Neural cell (in vitro differentiated cells): ENCODE measurements around the gene ANKS1B. TPM values are rescaled to one million over a fixed set of nuclear protein-coding genes. Genes with fewer than 3 reads are reported as not detected.

Experiments used
- H2AFZ ChIP-seq: fragments of 200-600, 300-800 bp; sonication (generic), shearing (Covaris generic); 2 replicates; pipeline ENCODE4 v1.6.0; 2014; ENCODE audit warnings: low read depth, mild to moderate bottlenecking, antibody characterized with exemption, low read length, moderate library complexity
- H3F3A ChIP-seq: fragments of 200-600 bp; shearing (Covaris generic); 2 replicates; pipeline ENCODE4 v1.6.1; 2016; ENCODE audit warnings: mild to moderate bottlenecking, moderate library complexity, mixed read lengths, antibody characterized with exemption, low read length; ENCODE audit not compliant: insufficient read depth, poor library complexity, severe bottlenecking
- H3K27ac ChIP-seq: fragments of 200-600, 300-800 bp; sonication (generic), shearing (Covaris generic); 2 replicates; pipeline ENCODE4 v1.5.1; 2014; ENCODE audit warnings: mild to moderate bottlenecking, low read length, moderate library complexity
- H3K27me3 ChIP-seq: fragments of 300-800, 200-600 bp; sonication (generic), shearing (Covaris generic); 2 replicates; pipeline ENCODE4 v1.6.0; 2014; ENCODE audit warnings: mild to moderate bottlenecking, low read depth, low read length, moderate library complexity; ENCODE audit not compliant: insufficient read depth
- H3K36me3 ChIP-seq: fragments of 300-800, 200-600 bp; sonication (generic), shearing (Covaris generic); 2 replicates; pipeline ENCODE4 v1.5.1; 2014; ENCODE audit warnings: mild to moderate bottlenecking, antibody characterized with exemption, low read length, moderate library complexity; ENCODE audit not compliant: insufficient read depth
- H3K4me2 ChIP-seq: fragments of 300-800, 200-600 bp; sonication (generic), shearing (Covaris generic); 2 replicates; pipeline ENCODE4 v1.6.0; 2014; ENCODE audit warnings: mild to moderate bottlenecking, low read length
- H3K4me3 ChIP-seq: fragments of 300-800, 200-600 bp; sonication (generic), shearing (Covaris generic); 2 replicates; pipeline ENCODE4 v1.5.1; 2014; ENCODE audit warnings: mild to moderate bottlenecking, low read length, moderate library complexity
- H3K79me2 ChIP-seq: fragments of 200-600 bp; shearing (Covaris generic); replicated peaks from 2 replicates; pipeline ENCODE4 v1.6.0; 2014; ENCODE audit warnings: mild to moderate bottlenecking, low read length, moderate library complexity; ENCODE audit not compliant: insufficient read depth
- H3K9ac ChIP-seq: fragments of 300-800, 200-600 bp; sonication (generic), shearing (Covaris generic); 2 replicates; pipeline ENCODE4 v1.6.1; 2016; ENCODE audit warnings: mild to moderate bottlenecking, low read length, mixed read lengths
- H3K9me2 ChIP-seq: fragments of 200-600 bp; shearing (Covaris generic); 2 replicates; pipeline ENCODE4 v1.6.1; 2016; ENCODE audit warnings: mild to moderate bottlenecking, low read length, mixed read lengths; ENCODE audit not compliant: insufficient read depth
- H3K9me3 ChIP-seq: fragments of 200-600, 300-800 bp; sonication (generic), shearing (Covaris generic); 2 replicates; pipeline ENCODE4 v1.6.1; 2016; ENCODE audit warnings: mild to moderate bottlenecking, mixed run types, low read length, moderate library complexity, mixed read lengths
- H4K20me1 ChIP-seq: fragments of 200-600 bp; shearing (Covaris generic); 2 replicates; pipeline ENCODE4 v1.6.1; 2016; ENCODE audit warnings: mild to moderate bottlenecking, mixed run types; ENCODE audit not compliant: insufficient read depth
- EP300 ChIP-seq: fragments of 450-650 bp; conservative IDR thresholded peaks from 2 replicates; pipeline ENCODE4 v1.6.1; 2014; ENCODE audit warnings: antibody characterized with exemption, mild to moderate bottlenecking, moderate library complexity; ENCODE audit not compliant: poor library complexity, severe bottlenecking
- EZH2 ChIP-seq: fragments of 200-600, 300-800 bp; shearing (Covaris generic), sonication (generic); IDR thresholded peaks from 2 replicates; pipeline ENCODE4 v1.6.1; 2014; ENCODE audit warnings: antibody characterized with exemption, low read length, borderline replicate concordance, mild to moderate bottlenecking; ENCODE audit not compliant: insufficient read depth, poor library complexity, severe bottlenecking
- MXI1 ChIP-seq: fragments of 450-650 bp; conservative IDR thresholded peaks from 2 replicates; pipeline ENCODE4 v1.6.1; 2014; ENCODE audit warnings: antibody characterized with exemption, mild to moderate bottlenecking; ENCODE audit not compliant: poor library complexity, severe bottlenecking
- POLR2AphosphoS5 ChIP-seq: IDR thresholded peaks from 2 replicates; pipeline ENCODE4 v1.6.1; 2012
- RAD21 ChIP-seq: fragments of 450-650 bp; conservative IDR thresholded peaks from 2 replicates; pipeline ENCODE4 v1.6.1; 2014; ENCODE audit warnings: antibody characterized with exemption, mild to moderate bottlenecking, moderate library complexity
- REST ChIP-seq: IDR thresholded peaks from 2 replicates; pipeline ENCODE4 v1.6.1; 2012; ENCODE audit warnings: borderline replicate concordance
- SMC3 ChIP-seq: fragments of 450-650 bp; conservative IDR thresholded peaks from 2 replicates; pipeline ENCODE4 v1.6.1; 2014; ENCODE audit warnings: antibody characterized with exemption, mild to moderate bottlenecking, moderate library complexity; ENCODE audit not compliant: poor library complexity
- TAF1 ChIP-seq: IDR thresholded peaks from 2 replicates; pipeline ENCODE4 v1.6.1; 2012; ENCODE audit warnings: low read depth
- polyA plus RNA-seq: library from polyadenylated mRNA; depleted of rRNA; stranded (reverse); fragments of >200 nt; gene quantifications from 2 replicates; pipeline ENCODE4 v1.2.3, GENCODE V29; 2014
- TF ChIP-seq, protein P1 (sequence below): fragments of 450-650 bp; IDR thresholded peaks from 2 replicates; pipeline ENCODE4 v1.5.1; 2014; ENCODE audit warnings: antibody characterized with exemption, mild to moderate bottlenecking, moderate library complexity; ENCODE audit not compliant: poor library complexity, severe bottlenecking

The ANKS1B gene
- polyA plus RNA-seq, 1 donor from 2014 or later, result 65.6 TPM

GRCh38 chr12:99752740-99753139 lies 232.0 kb downstream of the ANKS1B start:
- no peaks in the 10 kb centered on the region for H3F3A ChIP-seq
- H3K9ac ChIP-seq, result no peak overlapping the region
- no peaks in the 10 kb centered on the region for H3K27me3 ChIP-seq
- no peak overlapping the region for H2AFZ ChIP-seq
- no peak overlapping the region for H3K4me3 ChIP-seq
- TF ChIP-seq SMC3 (no peak), MXI1 (no peak), EP300 (no peak), POLR2AphosphoS5 (no peak), EZH2 (no peak), TAF1 (no peak), RAD21 (no peak)
- TF ChIP-seq, protein P1, sequence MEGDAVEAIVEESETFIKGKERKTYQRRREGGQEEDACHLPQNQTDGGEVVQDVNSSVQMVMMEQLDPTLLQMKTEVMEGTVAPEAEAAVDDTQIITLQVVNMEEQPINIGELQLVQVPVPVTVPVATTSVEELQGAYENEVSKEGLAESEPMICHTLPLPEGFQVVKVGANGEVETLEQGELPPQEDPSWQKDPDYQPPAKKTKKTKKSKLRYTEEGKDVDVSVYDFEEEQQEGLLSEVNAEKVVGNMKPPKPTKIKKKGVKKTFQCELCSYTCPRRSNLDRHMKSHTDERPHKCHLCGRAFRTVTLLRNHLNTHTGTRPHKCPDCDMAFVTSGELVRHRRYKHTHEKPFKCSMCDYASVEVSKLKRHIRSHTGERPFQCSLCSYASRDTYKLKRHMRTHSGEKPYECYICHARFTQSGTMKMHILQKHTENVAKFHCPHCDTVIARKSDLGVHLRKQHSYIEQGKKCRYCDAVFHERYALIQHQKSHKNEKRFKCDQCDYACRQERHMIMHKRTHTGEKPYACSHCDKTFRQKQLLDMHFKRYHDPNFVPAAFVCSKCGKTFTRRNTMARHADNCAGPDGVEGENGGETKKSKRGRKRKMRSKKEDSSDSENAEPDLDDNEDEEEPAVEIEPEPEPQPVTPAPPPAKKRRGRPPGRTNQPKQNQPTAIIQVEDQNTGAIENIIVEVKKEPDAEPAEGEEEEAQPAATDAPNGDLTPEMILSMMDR, result no peak
- no peak overlapping the region for H3K4me2 ChIP-seq
- H3K79me2 ChIP-seq, result no peaks in the 10 kb centered on the region
- no peaks in the 10 kb centered on the region for H3K9me3 ChIP-seq
- no peaks in the 10 kb centered on the region for H4K20me1 ChIP-seq
- no peaks in the 10 kb centered on the region for H3K36me3 ChIP-seq
- H3K27ac ChIP-seq, result no peak overlapping the region
- H3K9me2 ChIP-seq, result no peaks in the 10 kb centered on the region

DNA sequence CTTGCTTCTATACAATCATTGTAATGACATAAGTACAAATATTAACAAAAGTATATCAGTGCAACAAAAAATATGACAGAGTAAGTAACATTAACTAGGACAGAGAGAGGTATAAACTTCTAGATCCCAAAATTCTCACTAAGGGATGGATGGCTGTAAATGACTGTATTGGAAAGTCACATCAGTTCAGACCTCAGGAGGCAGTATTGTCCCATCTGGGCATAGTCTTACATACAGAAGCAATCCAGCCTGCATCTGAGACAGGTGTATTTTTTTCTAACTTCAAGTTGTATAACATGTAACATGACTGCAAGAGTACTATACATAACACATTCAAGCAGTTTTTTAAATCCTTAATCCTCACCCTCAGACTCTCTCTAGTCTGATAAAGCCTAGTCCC lies 238.2 kb downstream of the ANKS1B start:
- Histone ChIP-seq H3K4me2 (no peak overlapping the region), H4K20me1 (no peaks in the 10 kb centered on the region), H3K9ac (no peak overlapping the region), H3K9me3 (no peaks in the 10 kb centered on the region), H3K36me3 (no peaks in the 10 kb centered on the region), H3K4me3 (no peak overlapping the region), H2AFZ (no peak overlapping the region), H3K79me2 (no peaks in the 10 kb centered on the region), H3K27me3 (no peaks in the 10 kb centered on the region), H3K9me2 (no peaks in the 10 kb centered on the region), H3F3A (no peaks in the 10 kb centered on the region), H3K27ac (no peak overlapping the region)
- no peak for TF ChIP-seq EP300
- TF ChIP-seq, protein P1, result no peak
- TF ChIP-seq REST, result no peak
- no peak for TF ChIP-seq TAF1
- no peak for TF ChIP-seq POLR2AphosphoS5
- TF ChIP-seq EZH2, result no peak
- no peak for TF ChIP-seq MXI1
- no peak for TF ChIP-seq RAD21
- TF ChIP-seq SMC3, result no peak
